NOMO-1 (cell line): ENCODE measurements around the gene GULP1.
"Not testable (repeated sequence)": the region's sequence is repeated elsewhere in the genome, so short reads cannot be mapped to it uniquely, and the experiment has no call there.

ENCODE experiments used
- DNase-seq, 2 experiments: peaks; one replicate each; lab custom pipeline; 2025; ENCODE audit not compliant: unreplicated experiment in 2 of 2; lab: John Stamatoyannopoulos, UW

GULP1 gene

DNA sequence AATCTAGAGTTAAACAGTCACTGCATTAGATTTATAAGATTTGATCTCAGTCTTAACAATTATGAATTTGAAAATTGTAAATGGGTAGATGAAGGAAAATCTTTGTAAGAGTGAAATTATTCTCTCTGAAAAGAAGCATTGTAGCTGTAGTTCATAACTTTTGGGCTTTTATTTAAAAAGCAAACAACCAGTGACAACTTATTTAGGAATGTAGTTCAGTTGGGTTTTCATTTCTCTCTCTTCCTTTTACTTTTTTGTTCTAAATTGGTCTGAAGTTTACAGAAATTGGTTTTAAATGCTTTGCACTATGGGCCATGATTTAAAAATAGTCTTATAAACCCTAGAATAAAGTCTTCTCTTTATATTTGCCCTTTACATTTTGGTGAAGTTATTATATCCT lies 296.6 kb downstream of the GULP1 start:
- no peak for DNase-seq

DNA sequence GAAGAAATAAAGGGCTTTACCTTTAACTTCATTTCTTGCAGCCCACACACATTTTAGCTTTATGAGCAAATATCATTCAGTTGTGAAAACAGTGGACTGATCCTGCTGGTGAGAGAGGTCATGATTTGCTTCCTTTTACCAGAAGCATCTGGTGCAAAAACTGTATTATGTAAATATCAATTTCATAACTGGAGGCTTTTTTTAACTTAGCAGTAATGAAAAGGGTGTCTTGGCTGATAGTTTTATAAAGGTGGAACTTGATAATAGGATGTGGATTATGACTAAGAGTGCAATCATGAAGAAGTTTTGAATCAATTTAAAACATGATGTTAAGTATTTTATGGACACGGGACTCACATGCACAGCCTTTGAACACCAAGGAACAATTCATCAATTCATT lies 304.4 kb downstream of the GULP1 start:
- DNase-seq: no peak

DNA sequence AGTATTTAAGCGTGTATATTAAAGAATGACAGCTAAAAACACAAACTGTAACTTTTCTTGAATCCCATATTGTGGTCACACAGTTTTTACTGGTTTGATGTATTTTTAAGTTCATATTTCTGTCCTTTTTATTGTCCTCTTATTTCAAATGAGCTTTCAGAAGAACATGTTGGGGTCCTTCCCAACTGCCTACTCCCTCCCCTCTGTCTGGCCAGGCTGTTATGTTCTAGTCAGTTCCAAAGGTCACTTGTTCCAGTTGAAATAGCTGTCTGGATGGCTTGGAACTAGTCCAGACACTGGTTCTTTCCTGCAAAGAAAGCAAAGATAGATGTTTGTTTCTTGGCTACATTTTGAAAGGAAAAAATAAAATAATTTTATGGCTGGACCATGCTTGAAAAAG lies 306.9 kb downstream of the GULP1 start:
- no peak for DNase-seq

DNA sequence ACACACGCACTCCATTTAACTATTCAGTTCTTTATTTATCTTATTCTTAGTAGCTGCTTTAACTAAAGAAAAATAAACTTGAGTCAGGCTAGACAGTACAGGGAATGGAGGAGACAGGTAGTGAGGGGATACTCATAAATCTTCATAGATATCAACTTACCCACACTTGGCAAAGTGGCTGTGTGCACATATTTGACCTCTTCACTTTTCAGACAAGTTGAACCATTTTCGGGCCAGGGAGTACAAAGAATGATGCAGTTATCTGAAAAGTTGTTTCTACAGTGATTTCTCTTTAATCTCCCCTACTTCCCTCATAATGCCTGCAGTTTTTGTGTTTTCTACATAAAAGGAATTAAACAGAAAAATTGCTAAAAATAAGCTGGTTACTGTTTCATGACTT lies 307.5 kb downstream of the GULP1 start:
- DNase-seq: no peak

DNA sequence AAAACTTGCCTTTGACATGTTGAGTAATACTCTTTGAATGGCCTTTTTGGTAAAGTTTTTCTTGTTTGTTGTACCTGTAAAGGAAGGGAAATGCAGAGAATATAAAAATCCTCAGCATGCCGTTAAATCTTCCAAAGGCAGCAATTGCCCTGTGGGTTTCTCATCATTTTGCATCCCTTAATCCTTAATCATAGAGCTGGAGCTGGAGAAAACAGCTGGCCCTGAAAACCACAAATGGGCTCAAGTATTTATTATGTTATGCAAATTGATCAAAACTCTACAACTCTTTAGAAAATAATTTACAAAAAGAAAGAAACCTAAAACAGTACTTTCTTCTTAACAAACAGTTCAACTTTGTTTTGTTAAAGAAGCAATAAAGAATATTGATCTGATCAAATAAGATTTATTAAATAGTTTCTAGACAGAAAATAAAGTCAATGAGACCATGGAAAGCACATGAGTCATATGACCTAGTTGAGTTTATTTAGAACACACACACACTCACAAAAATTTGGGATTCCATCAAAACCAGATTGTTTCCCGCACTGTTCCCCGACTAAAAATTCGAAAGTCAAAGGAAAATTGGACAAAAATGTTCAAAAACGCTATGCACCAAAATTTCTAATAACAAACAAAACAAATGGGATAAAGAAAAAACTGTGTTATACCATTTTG lies 309.0 kb downstream of the GULP1 start:
- no peak for DNase-seq

DNA sequence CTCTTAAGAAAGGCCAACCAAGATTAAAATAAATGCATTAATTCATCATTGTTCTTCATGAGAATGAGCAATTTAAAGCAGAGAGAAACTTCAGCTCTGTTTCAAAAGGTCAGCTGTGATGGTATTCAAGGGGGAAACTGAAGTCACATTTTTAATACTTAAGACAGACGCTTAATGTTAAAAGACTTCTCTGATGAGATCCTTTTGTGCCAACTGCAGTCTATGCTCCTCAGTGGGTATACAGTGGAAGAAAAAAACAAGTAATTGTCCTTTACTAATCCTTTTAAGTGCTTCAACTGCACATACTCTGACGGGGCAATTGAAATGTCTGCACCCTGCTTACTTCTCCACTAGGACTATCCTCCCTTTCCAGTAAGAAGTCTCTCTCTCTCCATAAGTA lies 309.7 kb downstream of the GULP1 start:
- DNase-seq: no peak

DNA sequence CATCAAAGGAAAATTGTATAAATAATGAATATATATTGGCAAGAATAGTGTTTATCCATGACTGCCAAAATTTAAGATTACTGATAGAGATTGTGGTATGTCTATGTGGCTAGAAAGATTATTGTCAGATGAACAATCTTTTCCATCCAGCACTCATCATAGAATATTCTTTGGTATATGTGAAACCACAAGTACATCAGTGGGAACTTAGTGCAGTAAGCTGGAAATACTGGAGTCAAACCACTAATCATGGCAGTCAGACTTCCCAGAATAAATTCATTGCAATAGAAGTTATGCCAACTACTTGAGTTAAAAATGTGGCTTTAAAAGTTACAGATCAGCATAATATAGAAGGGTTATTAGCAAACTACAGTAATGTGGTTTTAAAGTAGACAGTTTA lies 310.3 kb downstream of the GULP1 start:
- no peak for DNase-seq

DNA sequence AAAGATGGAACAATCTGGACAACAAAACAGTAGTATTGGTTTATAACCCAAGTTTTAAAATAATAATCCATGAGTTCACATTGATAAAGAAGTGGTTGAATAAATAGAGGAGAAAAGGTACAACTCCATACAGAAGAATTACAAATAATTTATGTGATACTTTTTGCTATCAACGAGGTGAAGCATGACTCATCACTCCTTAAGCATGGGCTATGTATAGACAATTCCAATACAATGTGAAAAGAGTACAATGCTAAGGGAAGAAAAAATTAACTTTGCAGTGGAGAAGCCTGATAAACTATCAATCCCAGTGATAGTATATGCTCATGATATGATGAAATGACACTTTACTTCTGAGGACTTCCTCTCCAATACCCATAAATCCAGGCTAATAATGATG lies 312.9 kb downstream of the GULP1 start:
- DNase-seq: no peak

DNA sequence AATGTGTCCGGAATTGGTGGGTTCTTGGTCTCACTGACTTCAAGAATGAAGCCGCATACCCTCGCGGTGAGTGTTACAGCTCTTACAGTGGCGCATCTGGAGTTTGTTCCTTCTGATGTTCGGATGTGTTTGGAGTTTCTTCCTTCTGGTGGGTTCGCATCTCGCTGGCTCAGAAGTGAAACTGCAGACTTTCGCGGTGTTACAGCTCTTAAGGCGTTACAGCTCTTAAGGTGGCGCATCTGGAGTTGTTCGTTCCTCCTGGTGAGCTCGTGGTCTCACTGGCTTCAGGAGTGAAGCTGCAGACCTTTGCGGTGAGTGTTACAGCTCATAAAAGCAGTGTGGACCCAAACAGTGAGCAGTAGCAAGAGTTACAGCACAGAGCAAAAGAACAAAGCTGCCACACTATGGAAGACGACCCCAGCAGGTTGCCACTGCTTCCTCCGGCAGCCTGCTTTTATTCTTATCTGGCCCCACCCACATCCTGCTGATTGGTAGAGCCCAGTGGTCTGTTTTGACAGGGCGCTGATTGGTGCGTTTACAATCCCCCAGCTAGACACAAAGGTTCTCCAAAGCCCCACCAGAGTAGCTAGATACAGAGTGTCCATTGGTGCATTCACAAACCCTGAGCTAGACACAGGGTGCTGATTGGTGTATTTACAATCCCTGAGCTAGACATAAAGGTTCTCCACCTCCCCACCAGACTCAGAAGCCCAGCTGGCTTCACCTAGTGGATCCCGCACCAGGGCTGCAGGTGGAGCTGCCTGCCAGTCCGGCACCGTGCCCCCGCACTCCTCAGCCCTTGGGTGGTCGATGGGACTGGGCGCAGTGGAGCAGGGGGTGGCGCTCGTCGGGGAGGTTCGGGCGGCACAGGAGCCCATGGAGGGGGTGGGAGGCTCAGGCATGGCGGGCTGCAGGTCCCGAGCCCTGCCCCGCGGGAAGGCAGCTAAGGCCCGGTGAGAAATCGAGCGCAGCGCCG lies 314.2 kb downstream of the GULP1 start:
- DNase-seq: not testable (repeated sequence)

DNA sequence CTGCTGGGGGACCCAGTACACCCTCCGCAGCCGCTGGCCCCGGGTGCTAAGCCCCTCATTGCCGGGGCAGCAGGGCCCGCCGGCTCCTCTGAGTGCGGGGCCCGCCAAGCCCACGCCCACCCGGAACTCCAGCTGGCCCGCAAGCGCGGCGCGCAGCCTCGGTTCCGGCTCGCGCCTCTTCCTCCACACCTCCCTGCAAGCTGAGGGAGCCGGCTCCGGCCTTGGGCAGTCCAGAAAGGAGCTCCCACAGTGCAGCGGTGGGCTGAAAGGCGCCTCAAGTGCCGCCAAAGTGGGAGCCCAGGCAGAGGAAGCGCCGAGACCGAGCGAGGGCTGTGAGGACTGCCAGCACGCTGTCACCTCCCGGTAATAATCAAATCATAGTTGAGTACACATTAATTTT lies 314.9 kb downstream of the GULP1 start:
- not testable (repeated sequence) for DNase-seq

DNA sequence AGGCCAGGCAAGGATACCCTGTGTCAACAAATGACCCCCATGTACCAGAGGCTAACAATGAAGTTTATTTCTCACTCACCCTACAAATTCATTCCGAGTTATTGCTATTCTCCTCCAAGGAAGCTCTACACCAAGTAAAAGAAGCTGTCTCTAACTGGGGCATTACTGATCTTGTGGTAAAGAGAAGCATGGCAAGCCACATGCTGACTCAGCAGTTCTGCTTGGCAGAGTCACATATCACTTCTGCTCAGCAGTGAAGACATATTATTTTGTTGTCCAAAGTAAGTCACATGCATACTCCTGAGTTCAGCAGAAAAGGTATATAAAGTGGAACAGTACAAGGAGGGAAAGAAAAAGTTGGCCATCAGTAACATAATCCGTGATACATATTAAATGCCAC lies 315.8 kb downstream of the GULP1 start:
- no peak for DNase-seq

DNA sequence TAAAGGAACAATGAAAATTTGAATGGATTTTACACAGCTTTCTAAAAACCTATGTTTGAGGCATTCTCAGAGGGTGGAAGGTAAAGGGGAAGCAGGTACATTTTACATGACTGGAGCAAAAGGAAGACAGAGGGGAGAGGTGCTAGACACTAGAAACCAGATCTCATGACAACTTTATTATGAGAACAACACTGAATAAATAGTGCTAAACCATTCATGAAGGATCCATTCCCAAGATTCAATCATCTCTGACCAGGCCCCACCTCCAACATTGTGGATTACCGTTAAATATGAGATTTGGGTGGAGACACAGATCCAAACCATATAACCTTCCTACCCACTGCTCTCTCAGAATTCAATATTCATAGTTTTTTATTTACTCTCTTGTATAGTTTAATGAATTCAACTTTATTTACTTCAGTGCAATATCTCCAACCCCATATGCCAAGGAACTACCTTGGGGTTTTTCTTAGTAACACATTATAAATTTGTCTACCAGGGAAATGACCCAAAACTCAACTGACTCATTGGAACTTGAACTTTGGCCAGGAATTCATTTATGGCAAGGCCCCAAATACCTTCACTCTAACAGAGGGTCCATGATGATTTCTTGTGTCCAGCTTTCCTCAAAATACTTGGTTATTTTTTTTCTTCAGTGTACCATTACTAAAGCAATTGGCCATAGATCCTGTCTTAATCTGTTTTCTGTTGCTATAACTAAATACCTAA lies 317.8 kb downstream of the GULP1 start:
- no peak for DNase-seq

DNA sequence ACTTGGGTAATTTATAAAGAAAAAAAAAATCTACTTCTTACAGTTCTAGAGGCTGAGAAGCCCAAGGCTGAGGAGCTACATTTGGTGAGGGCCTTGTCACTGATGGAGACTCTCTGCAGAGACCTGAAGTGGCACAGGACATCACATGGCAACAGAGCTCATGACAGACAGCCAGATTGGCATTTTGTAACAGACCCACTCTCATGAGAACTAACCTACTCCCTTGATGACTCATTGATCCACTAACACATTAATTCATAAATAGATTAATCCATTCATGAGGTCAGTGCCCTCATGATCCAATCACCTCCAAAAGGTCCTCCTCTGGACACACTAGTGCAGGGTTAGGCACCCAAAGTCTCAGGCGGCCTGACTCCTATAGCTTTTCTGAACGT lies 318.4 kb downstream of the GULP1 start:
- no peak for DNase-seq

DNA sequence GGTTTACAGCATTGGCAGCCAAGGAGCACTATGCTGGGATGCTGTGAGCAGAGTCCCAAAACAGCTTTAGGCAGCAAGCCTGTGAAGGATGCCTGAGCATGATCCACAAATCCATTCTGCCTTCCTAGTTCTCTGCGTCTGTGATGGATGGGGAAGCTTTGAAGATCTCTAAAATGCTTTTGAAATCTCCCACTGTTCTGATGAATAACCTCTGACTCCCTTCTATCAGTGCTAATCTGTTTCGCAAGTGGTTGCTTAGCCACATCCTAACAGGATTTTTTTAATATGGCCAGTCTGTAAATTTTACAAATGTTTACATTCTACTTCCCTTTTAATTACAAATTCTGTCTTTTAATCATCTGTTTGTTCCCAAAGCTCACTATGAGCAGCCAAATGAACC lies 319.2 kb downstream of the GULP1 start:
- no peak for DNase-seq

DNA sequence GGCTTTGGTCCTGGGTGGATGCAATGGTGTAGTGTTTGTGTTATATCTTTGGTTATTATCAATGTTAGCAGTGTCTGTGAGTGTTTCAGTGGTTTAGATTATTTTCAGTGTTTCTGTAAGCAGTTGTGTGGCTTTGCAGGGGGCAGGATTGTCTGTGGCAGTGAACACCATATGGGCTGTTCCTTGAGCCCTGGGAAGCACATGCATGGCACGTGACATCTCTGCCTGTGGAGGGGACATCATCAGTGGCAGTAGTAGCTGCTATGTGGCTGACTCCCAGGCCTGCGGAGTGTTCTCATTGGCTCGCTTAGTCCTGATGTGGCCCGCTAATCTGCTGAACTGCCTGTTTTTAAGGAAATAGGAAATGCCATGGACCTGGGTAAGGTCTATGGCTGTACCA lies 327.5 kb downstream of the GULP1 start:
- DNase-seq: no peak

DNA sequence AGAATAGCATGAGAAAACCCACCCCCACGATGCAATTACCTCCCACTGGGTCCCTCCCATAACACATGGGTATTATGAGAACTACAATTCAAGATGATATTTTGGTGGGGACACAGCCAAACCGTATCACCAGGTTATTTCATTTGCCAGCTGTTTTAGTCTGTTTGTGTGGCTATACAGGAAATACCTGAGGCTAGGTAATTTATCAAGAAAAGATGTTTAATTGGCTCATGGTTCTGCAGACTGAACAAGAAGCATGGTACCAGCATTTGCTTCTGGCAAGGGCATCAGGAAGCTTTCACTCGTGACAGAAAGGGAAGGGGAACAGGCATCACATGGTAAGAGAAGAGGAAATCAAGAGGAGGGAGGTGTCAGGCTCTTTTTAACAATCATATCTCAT lies 329.2 kb downstream of the GULP1 start:
- no peak for DNase-seq

DNA sequence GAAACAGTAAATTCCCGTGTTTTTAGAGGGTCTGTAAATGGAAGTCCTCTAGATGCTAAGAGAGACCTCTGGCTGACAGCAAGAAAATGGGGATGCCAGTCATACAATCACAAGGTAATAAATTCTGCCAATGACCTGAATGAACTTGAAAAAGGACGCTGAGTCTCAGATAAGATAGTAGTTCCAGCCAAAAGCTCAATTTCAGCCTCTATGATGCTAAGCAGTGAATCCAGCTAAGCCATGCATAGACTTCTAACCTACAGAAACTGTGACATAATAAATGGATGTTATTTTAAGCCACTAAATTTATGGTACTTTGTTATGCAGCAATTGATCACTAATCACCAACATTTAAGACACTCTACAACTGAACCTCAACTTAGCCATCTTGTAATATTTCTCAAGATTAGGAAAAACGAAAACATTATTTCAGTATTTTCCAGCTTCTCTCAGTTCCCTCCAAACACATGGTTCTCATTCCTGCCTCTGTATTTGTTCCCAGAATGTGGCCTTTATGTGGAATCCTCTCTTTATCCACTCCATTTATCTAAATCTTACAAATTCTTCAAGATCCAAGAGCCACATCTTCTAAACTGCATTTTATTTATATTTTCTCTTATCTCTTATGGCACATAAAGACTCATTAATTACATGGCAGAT lies 331.1 kb downstream of the GULP1 start:
- no peak for DNase-seq

DNA sequence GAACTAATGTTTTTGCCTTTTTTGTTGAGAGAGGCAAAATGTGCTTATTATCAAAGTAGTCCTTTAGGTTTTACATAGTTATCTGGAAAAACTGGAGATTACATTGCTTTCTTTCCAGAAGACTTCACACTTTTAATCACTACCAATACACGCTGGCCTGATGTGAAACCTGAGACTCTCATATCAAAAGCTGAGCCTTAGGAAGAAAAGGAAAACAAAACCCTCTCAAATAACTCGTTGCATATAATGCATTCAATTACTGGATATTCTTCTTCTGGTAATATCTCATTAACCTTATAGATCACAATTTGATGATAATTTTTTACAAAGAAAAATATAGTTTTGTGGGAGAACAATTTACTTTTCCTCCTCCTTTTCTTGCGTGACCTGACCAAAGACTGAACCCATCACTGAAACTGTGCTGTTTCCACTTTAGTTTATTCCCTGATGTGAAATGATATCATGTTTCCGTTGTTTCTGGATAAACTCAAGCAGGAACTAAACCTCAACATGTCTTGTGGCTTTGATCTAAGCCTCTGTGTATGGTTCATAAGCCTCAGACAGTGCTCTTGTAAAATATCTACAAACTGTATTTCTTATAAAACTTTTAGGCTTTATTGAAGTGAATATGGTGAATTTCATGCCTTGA lies 332.4 kb downstream of the GULP1 start:
- DNase-seq: no peak

DNA sequence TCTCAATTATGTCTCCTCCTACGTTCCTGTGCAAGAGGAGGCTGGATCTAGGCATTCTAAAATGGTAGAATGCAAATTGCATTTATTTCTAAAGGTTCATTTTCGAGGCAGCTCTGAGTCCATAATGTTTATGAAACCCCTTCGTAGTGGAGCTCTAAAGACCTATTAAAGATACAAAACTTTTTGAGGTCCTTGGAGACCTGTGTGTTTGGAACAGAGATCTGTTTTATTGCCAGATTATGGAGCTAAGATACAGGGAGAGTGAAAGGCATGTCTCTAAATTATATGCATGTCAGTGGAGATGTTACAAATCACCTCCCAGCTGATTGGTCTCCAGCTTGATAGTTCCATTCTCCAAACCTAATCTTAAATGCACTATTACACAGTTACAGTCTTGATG lies 335.8 kb downstream of the GULP1 start:
- DNase-seq: no peak

DNA sequence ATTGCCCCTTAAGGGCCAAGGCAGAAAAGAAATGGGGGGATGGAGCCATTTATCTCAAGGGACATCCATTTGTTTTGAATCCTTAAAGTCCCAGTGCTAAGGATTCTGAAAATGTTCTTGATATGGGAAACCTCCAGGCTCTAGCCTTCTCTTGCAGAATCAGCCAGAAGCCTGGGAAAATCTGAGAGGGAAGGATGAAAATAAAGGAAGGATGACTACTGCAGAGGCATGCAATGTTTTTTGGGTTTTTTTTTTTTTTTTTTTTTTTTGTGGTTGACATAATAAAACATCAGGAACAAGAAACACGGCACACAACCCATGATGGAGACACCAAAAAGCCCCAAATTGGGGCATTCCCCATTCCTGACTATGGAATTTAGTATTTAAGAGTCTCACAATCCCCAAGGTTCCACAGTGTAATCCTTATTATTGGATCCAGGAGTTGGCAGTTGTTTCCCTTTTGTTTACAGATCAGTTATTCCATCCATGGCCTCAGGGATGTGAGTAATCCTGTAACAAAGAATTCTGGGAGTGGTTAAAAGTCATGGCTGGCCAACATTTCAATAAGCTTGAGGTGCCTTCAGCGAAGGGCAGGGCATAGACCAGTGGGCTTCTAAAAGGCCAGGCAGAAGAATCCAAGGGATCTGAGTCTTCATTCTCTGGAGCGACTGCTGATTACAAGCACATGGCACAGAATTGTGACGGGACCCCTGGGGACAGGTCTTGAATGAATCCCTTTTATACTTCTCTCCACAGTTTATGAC lies 337.5 kb downstream of the GULP1 start:
- DNase-seq: no peak
